ENCODE data around the gene RNPS1.

DNA sequence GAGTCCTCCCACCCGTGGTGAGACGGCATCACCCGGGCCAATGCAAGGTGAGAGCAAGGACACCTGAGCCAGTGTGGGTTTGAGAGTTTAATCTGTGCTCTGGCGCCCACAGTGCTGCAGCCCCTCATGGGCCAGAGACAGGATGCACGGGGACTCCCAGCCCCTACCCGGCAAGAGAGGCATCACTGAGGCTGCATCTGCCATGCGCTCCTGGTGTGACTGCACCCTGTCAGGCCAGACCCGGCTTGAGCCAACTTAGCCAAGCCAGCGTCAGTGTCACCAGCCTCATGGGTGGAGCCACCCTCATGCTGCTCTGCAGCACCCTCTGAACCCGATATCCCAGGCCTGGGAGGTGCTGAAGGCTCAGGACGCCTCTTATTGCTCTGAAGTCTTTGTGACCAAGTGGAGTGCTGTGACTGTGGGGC is 56.0 kb downstream of the RNPS1 start:
- TF ChIP-seq BHLHE40 (IDR thresholded peaks at IDR 0.05; ENCODE audit: borderline replicate concordance): no peak
- TF ChIP-seq FOXA1 (IDR thresholded peaks at IDR 0.05): no peak
- TF ChIP-seq ZNF384 (IDR thresholded peaks at IDR 0.05): no peak
- no peak for TF ChIP-seq ARNT (IDR thresholded peaks at IDR 0.05)
- TF ChIP-seq FOXM1 (IDR thresholded peaks at IDR 0.05; ENCODE audit: borderline replicate concordance): no peak
- TF ChIP-seq SP1 (IDR thresholded peaks at IDR 0.05): no peak
- no peak for TF ChIP-seq L3MBTL2 (conservative IDR thresholded peaks at IDR 0.05)

All from HEK293T (cell line).